ENCODE measurements around the gene PARS2.

PARS2 gene

DNA sequence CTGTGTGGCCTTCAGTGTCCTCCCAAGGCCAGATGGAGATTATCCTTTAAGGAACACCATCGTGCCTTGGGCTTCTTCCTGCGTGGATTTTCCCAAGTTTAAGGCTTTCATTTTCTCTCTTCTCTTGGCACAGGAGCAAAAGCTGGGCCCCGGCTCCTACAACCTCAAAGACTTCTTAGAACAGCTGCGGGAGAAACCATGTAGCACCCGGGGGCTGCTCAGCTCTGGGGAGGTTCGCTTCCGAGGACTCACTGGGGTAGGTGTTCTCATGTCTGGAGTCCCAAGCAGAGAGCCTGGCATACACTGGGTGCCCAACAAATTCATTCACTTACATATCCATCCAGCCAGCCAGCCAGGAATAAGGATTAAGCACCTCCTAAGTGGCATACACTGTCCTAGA lies 43.4 kb upstream of the PARS2 start:
- H3K79me2 ChIP-seq (ENCODE audit: low read length): no peaks in the 10 kb centered on the region
- H3K4me1 ChIP-seq (ENCODE audit: low read length): 0 out of 2 replicates have a peak, but pooled peaks cover 7% of the 10 kb centered on the region
- no peaks in the 10 kb centered on the region for H3K9me2 ChIP-seq (replicated peaks; ENCODE audit: insufficient read depth, low read length)
- no peak for TF ChIP-seq EZH2phosphoT487 (IDR thresholded peaks at IDR 0.05; ENCODE audit: low read length)
- TF ChIP-seq EZH2 (optimal IDR thresholded peaks at IDR 0.05; ENCODE audit: low read depth, low read length): no peak
- TF ChIP-seq, protein P1, sequence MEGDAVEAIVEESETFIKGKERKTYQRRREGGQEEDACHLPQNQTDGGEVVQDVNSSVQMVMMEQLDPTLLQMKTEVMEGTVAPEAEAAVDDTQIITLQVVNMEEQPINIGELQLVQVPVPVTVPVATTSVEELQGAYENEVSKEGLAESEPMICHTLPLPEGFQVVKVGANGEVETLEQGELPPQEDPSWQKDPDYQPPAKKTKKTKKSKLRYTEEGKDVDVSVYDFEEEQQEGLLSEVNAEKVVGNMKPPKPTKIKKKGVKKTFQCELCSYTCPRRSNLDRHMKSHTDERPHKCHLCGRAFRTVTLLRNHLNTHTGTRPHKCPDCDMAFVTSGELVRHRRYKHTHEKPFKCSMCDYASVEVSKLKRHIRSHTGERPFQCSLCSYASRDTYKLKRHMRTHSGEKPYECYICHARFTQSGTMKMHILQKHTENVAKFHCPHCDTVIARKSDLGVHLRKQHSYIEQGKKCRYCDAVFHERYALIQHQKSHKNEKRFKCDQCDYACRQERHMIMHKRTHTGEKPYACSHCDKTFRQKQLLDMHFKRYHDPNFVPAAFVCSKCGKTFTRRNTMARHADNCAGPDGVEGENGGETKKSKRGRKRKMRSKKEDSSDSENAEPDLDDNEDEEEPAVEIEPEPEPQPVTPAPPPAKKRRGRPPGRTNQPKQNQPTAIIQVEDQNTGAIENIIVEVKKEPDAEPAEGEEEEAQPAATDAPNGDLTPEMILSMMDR (IDR thresholded peaks at IDR 0.05; ENCODE audit: low read length): no peak
- no peak overlapping the region for H3K9ac ChIP-seq (ENCODE audit: low read length)
- no peak overlapping the region for H3K27ac ChIP-seq (ENCODE audit: low read length)
- no peaks in the 10 kb centered on the region for H3F3A ChIP-seq (ENCODE audit: insufficient read depth, low read length)
- H3K27me3 ChIP-seq (replicated peaks; ENCODE audit: insufficient read depth, low read length): no peaks in the 10 kb centered on the region
- H4K20me1 ChIP-seq (ENCODE audit: insufficient read depth, low read length): no peaks in the 10 kb centered on the region
- no peaks in the 10 kb centered on the region for H3K9me3 ChIP-seq (replicated peaks; ENCODE audit: insufficient read depth, low read length)
- no peak overlapping the region for H2AFZ ChIP-seq (ENCODE audit: low read length)
- H3K4me3 ChIP-seq (ENCODE audit: low read length): no peak overlapping the region
- no peak for DNase-seq
- no peaks in the 10 kb centered on the region for H3K36me3 ChIP-seq (replicated peaks; ENCODE audit: insufficient read depth, low read length)
- H3K4me2 ChIP-seq (ENCODE audit: low read depth, low read length): no peak overlapping the region

DNA sequence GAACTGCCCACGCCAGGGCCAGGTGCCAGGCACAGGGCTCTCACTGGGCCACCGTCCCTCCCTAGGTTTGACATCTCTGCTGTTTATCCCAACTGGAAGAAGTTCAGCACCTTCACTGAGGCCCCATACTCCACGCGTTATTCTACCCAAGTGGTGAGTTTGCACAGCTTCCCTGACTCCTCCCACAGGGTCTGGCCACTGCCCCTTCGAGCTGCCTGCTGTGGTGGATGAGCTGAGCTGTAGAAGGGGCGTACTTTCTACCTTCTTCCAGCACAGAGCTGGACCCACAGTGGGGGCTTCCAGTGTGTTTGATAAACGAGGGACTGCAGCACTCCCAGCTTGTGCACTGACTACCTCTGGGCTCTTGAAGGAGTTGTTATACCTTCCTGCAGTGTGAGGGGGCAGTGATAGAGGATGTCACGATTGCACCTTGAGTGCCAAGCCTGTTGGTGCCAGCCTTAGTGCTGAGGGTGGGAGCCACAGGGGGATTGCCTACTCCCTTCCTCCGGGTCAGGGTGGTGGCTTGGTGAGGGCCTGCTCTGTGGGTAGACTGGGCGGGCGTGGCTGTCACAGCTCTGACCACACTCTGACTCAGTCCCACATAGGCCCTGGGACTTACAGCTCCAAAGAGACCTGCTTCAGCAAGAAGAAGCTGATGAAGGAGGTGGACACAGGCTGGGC lies 42.7 kb upstream of the PARS2 start:
- TF ChIP-seq EZH2 (optimal IDR thresholded peaks at IDR 0.05; ENCODE audit: low read depth, low read length) (no peak), EZH2phosphoT487 (IDR thresholded peaks at IDR 0.05; ENCODE audit: low read length) (no peak)
- TF ChIP-seq, protein P1 (IDR thresholded peaks at IDR 0.05; ENCODE audit: low read length): no peak
- no peaks in the 10 kb centered on the region for H3K27me3 ChIP-seq (replicated peaks; ENCODE audit: insufficient read depth, low read length)
- no peaks in the 10 kb centered on the region for H4K20me1 ChIP-seq (ENCODE audit: insufficient read depth, low read length)
- H3K9ac ChIP-seq (ENCODE audit: low read length): no peak overlapping the region
- no peaks in the 10 kb centered on the region for H3K36me3 ChIP-seq (replicated peaks; ENCODE audit: insufficient read depth, low read length)
- H2AFZ ChIP-seq (ENCODE audit: low read length): no peak overlapping the region
- H3K9me2 ChIP-seq (replicated peaks; ENCODE audit: insufficient read depth, low read length): no peaks in the 10 kb centered on the region
- no peak overlapping the region for H3K4me2 ChIP-seq (ENCODE audit: low read depth, low read length)
- no peaks in the 10 kb centered on the region for H3F3A ChIP-seq (ENCODE audit: insufficient read depth, low read length)
- H3K9me3 ChIP-seq (replicated peaks; ENCODE audit: insufficient read depth, low read length): no peaks in the 10 kb centered on the region
- H3K27ac ChIP-seq (ENCODE audit: low read length): no peak overlapping the region
- DNase-seq: no peak
- H3K4me3 ChIP-seq (ENCODE audit: low read length): no peak overlapping the region
- 0 out of 2 replicates have a peak, but pooled peaks cover 7% of the 10 kb centered on the region for H3K4me1 ChIP-seq (ENCODE audit: low read length)
- H3K79me2 ChIP-seq (ENCODE audit: low read length): no peaks in the 10 kb centered on the region

DNA sequence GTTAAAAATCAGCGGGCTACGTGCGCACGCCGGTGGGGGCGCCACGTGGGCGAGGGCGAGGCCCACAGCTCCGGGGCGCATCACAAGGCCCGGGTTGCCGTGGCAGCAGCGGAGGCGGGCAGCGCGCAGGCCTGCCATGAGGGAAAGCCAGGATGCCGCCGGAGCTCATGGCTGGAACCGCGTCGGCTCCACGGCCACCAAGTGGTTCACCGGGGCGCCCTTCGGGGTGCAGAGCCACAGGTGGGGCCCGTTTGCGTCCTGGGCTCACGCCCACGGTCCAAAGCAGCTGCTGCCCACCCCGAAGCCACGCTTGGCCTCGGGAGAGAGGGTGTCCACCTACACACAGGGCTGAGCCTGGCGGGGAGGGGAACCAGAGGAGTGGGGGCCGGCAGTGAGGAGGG lies 41.7 kb upstream of the PARS2 start:
- 0 out of 2 replicates have a peak, but pooled peaks cover 11% of the 10 kb centered on the region for H3K4me1 ChIP-seq (ENCODE audit: low read length)
- no peaks in the 10 kb centered on the region for H4K20me1 ChIP-seq (ENCODE audit: insufficient read depth, low read length)
- H3K79me2 ChIP-seq (ENCODE audit: low read length): no peaks in the 10 kb centered on the region
- no peak for DNase-seq
- no peak overlapping the region for H3K4me2 ChIP-seq (ENCODE audit: low read depth, low read length)
- H3K27ac ChIP-seq (ENCODE audit: low read length): no peak overlapping the region
- H2AFZ ChIP-seq (ENCODE audit: low read length): no peak overlapping the region
- no peaks in the 10 kb centered on the region for H3K27me3 ChIP-seq (replicated peaks; ENCODE audit: insufficient read depth, low read length)
- H3K4me3 ChIP-seq (ENCODE audit: low read length): no peak overlapping the region
- TF ChIP-seq EZH2phosphoT487 (IDR thresholded peaks at IDR 0.05; ENCODE audit: low read length) (no peak), EZH2 (optimal IDR thresholded peaks at IDR 0.05; ENCODE audit: low read depth, low read length) (no peak)
- TF ChIP-seq, protein P1 (IDR thresholded peaks at IDR 0.05; ENCODE audit: low read length): no peak
- H3K9me3 ChIP-seq (replicated peaks; ENCODE audit: insufficient read depth, low read length): no peaks in the 10 kb centered on the region
- H3F3A ChIP-seq (ENCODE audit: insufficient read depth, low read length): peaks cover 11% of the 10 kb centered on the region; the same call in 1 of the 2 replicates
- H3K9ac ChIP-seq (ENCODE audit: low read length): no peak overlapping the region
- no peaks in the 10 kb centered on the region for H3K9me2 ChIP-seq (replicated peaks; ENCODE audit: insufficient read depth, low read length)
- no peaks in the 10 kb centered on the region for H3K36me3 ChIP-seq (replicated peaks; ENCODE audit: insufficient read depth, low read length)

Data from MM.1S (cell line).